ENCODE results near the gene BBLN.

DNA sequence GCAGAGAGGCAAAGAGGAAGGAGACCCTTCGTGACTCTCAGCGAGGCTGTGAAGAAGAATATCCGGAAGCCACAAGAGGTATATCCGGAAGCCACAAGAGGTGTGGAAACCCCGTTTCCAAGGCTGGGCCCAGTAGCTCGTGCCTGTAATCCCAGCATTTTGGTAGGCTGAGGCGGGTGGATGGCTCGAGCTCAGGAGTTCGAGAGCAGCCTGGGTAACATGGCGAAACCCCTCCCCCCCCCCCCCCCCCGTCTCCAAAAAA is 612 bp upstream of the BBLN start:
- no peak for TF ChIP-seq EZH2 (optimal IDR thresholded peaks at IDR 0.05; ENCODE audit: low read depth, low read length)
- TF ChIP-seq, protein P1, sequence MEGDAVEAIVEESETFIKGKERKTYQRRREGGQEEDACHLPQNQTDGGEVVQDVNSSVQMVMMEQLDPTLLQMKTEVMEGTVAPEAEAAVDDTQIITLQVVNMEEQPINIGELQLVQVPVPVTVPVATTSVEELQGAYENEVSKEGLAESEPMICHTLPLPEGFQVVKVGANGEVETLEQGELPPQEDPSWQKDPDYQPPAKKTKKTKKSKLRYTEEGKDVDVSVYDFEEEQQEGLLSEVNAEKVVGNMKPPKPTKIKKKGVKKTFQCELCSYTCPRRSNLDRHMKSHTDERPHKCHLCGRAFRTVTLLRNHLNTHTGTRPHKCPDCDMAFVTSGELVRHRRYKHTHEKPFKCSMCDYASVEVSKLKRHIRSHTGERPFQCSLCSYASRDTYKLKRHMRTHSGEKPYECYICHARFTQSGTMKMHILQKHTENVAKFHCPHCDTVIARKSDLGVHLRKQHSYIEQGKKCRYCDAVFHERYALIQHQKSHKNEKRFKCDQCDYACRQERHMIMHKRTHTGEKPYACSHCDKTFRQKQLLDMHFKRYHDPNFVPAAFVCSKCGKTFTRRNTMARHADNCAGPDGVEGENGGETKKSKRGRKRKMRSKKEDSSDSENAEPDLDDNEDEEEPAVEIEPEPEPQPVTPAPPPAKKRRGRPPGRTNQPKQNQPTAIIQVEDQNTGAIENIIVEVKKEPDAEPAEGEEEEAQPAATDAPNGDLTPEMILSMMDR (IDR thresholded peaks at IDR 0.05; ENCODE audit: low read length) = no peak

Measured in MM.1S (cell line).